ENCODE measurements around the gene FBLN1.
"Not testable (repeated sequence)": the region's sequence is repeated elsewhere in the genome, so short reads cannot be mapped to it uniquely, and the experiment has no call there.

FBLN1 gene

DNA sequence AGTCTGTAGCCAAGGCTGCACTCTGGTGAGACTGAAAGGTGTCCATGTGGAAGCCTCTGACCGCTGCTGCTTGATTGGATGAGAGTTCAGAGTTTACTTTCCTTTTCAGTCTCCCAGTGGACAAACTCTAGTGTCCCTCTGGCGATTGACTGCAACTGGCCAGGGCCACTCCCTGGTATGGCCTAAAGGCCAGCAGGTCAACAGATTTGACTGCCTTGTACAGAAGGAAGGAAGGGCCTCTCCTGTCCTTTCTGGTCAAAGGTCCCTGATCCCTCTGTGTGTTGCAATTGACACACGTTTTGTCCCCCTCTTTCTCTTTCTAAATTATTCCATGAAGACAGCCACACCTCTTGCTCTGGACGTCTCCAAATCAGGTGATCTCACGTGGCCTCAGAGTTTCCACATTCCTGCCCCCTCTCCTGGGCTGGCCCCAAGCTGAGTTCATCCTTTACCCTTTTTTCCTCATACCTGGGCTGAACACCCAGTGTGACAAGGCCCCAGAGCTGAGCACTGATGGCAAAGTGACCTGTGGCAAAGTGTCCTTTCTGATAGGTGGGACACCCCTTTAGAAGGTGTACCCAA is 18.7 kb upstream of the FBLN1 start:
- TF ChIP-seq, protein P1, sequence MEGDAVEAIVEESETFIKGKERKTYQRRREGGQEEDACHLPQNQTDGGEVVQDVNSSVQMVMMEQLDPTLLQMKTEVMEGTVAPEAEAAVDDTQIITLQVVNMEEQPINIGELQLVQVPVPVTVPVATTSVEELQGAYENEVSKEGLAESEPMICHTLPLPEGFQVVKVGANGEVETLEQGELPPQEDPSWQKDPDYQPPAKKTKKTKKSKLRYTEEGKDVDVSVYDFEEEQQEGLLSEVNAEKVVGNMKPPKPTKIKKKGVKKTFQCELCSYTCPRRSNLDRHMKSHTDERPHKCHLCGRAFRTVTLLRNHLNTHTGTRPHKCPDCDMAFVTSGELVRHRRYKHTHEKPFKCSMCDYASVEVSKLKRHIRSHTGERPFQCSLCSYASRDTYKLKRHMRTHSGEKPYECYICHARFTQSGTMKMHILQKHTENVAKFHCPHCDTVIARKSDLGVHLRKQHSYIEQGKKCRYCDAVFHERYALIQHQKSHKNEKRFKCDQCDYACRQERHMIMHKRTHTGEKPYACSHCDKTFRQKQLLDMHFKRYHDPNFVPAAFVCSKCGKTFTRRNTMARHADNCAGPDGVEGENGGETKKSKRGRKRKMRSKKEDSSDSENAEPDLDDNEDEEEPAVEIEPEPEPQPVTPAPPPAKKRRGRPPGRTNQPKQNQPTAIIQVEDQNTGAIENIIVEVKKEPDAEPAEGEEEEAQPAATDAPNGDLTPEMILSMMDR (IDR thresholded peaks at IDR 0.05; ENCODE audit: insufficient read depth, missing control alignments) = no peak
- DNase-seq (ENCODE audit: insufficient read length, low spot score) (no peak), FAIRE-seq (no peak)

DNA sequence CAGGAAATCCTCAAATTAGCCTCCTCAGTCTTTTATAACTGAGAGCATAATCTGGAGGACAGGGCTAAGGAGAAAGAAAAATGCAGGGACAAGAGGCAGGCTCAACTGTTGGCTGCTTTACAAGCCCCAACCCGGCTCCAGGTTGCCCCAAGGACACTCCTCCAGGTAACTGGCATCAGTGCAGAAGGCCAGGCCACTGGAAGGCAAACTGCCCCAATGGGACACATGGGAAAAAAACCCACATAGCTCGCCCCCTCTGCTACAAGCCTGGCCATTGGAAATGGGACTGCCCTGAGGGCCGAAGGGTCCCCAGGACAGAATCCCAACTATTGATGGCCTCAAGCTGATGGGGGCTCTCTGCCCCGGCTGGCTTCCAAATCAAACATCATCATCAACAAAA is 17.9 kb upstream of the FBLN1 start:
- FAIRE-seq (no peak), DNase-seq (ENCODE audit: insufficient read length, low spot score) (no peak)
- TF ChIP-seq, protein P1 (IDR thresholded peaks at IDR 0.05; ENCODE audit: insufficient read depth, missing control alignments) = no peak

DNA sequence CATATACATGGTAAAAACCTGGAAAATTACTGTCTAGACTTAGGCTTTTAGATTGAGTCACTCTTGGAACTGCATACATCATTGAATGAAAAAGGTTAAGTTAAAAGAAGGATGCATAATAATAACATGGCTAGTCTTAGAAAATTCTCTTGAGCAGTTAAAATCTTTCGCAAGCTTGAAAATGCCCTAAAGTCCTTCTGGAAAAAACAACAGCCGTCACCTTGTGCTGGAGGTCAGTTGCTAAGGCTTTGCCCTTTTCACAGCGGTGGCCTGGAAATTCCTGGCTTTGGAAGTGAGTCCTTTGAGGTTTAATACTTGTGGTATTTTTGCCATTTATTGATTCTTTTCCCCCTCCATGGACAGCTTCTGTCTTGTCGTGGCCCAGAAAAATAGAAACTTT is 17.4 kb upstream of the FBLN1 start:
- no peak for FAIRE-seq
- TF ChIP-seq, protein P1 (IDR thresholded peaks at IDR 0.05; ENCODE audit: insufficient read depth, missing control alignments) = no peak
- DNase-seq (ENCODE audit: insufficient read length, low spot score) = no peak

DNA sequence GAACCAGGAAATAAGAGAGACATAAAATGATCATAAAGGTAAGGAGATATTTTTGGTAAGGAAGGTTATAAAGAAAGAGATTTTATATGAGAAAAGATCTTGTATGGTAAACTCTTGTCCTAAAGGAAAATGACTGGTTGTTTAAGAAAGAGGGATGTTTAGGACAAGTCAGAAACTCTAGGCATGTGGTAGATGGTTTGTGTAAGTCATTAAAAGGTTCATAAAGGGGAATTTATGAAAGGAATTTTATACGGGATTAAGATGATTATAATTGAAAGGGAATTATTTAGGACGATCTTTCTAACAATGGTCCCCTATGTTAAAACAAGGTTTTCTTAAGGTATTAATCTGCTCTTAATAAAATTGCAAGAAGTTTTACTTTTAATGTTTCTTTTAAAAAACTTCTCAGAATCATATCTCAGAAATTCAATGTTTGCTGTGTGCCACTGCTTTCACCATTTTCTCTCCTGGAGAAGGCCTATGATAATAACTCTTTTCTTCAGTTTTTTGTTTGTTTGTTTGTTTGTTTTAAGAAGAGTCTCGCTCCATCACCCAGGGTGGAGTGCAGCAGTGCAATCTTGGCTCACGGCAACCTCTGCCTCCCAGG is 13.8 kb upstream of the FBLN1 start:
- FAIRE-seq = no peak
- TF ChIP-seq, protein P1 (IDR thresholded peaks at IDR 0.05; ENCODE audit: insufficient read depth, missing control alignments) = no peak
- no peak for DNase-seq (ENCODE audit: insufficient read length, low spot score)

DNA sequence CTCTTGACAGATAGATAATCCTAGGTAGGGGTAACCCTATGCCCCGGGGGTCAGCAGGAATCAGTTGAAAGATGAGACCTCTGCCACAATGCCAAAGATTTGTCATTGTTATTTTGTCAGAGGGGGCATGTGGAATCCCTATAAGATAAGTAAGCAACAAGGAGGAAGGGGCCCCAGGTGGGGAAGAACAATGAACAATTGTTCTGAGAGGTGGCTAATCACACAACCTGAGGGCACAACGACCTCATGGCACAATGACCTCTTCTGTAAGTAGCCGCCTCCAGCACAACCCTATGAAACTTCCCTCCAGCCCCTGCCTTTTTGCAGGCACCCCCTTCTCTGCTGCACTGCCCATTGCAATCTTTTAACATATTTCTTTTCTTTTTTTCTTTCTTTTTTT is 11.8 kb upstream of the FBLN1 start:
- TF ChIP-seq, protein P1 (IDR thresholded peaks at IDR 0.05; ENCODE audit: insufficient read depth, missing control alignments) = no peak
- DNase-seq (ENCODE audit: insufficient read length, low spot score) (no peak), FAIRE-seq (no peak)

DNA sequence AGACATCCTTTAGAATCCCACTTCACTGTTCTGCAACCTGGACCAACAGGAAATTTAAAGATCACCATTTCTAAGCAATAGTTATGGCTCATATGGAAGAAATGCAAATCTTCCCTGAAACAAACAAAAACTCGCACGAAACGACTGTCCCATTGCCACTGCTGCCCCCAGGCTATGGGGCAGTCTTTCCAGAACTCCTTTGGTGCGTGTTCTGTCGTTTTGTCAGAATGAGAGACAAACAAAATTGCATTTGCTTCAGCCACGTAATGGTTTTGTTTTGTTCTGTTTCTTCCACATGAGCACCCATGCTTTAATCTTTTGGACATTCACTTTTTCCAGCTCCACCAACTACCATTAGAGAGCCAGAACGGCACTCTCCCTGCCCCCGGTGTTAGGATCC is 10.8 kb upstream of the FBLN1 start:
- TF ChIP-seq, protein P1 (IDR thresholded peaks at IDR 0.05; ENCODE audit: insufficient read depth, missing control alignments) = no peak
- FAIRE-seq (no peak), DNase-seq (ENCODE audit: insufficient read length, low spot score) (no peak)

DNA sequence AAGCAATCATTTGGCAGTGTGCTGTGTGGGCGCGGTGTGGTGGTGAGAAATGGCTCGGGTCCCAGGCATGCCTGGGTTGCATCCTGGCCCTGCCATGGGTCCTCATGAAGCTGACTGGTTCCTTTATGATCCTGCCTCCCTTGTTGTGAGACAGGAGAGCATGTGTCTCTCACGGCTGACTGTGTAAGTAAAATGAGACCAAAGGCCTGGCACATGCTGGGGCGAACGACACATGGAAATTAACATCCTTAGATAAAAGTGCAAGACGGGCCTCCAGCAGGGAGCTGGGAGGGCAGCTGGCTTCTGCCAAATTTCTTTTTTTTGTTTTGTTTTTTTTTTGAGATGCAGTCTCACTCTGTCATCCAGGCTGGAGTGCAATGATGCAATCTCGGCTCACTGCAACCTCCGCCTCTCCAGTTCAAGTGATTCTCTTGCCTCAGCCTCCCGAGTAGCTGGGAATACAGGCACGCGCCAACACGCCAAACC is 9.4 kb upstream of the FBLN1 start:
- DNase-seq (ENCODE audit: insufficient read length, low spot score) (no peak), FAIRE-seq (no peak)
- TF ChIP-seq, protein P1 (IDR thresholded peaks at IDR 0.05; ENCODE audit: insufficient read depth, missing control alignments) = no peak

DNA sequence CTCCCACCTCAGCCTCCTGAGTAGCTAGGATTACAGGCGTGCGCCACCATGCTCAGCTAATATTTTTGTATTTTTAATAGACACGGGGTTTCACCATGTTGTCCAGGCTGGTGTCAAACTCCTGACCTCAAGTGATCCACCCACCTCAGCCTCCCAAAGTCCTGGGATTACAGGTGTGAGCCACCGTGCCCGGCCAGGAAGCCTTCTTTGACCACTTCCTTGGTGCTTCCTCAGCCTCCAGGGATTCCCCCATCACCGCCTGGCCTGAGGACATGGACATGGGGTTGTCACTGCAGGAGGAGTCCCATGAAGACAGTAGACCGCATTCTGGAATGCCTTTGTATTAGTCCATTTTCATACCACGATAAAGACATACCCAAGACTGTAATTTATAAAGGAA is 8.4 kb upstream of the FBLN1 start:
- not testable (repeated sequence) for FAIRE-seq

DNA sequence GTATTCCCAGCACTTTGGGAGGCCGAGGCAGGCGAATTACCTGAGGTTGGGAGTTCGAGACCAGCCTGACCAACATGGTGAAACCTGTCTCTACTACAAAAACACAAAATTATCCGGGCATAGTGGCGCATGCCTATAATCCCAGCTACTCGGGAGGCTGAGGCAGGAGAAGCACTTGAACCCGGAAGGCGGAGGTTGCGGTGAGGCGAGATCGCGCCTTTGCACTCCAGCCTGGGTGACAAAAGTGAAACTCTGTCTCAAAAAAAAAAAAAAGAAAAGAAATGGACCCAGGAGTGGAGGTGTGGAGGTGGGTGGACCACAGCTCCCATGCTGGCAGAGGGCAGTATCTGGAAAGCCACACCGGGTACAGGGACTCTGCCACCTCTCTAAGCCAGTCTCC is 7.1 kb upstream of the FBLN1 start:
- not testable (repeated sequence) for DNase-seq (ENCODE audit: insufficient read length, low spot score); FAIRE-seq

More for the DNA sequence above, 8.4 kb upstream of the FBLN1 start:
- not testable (repeated sequence) for DNase-seq (ENCODE audit: insufficient read length, low spot score)
